ENCODE measurements around the gene SUN2.

DNA sequence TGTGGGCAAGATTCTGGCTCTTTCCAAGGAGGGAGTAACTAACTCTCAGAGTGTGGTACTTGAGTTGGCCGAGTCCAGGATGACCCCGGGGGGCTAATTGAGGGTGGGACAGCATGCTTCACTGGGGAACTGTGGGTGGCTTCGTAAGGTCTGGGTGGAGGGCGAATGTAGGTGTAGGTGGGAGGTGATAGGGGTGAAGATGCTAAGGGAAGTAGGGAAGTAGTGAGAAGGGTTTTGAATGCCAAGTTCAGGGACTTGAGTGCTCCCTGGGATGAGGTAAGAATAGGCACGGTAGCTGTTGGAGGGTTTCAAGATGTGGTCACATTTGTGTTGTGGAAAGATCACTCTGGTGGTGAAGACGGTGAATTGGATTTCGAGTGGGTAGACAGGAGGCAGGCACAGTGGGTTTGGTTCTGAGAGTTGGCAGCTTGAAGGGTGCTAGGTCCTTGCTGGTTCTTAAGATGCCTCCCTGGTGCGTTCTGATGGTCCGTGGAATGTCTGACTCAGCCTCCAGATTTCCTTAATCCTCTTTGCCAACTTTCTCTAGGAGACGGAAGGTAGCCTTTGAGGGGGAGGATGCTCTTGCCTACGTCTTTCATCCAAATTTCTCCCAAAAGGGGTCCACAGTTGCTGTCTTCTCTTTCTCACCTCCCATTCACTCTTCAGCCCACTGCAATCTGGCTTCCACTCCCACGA, 40.6 kb upstream of the SUN2 start:
- TF ChIP-seq POLR2A (IDR thresholded peaks at IDR 0.05): no peak
- TF ChIP-seq, protein P1, sequence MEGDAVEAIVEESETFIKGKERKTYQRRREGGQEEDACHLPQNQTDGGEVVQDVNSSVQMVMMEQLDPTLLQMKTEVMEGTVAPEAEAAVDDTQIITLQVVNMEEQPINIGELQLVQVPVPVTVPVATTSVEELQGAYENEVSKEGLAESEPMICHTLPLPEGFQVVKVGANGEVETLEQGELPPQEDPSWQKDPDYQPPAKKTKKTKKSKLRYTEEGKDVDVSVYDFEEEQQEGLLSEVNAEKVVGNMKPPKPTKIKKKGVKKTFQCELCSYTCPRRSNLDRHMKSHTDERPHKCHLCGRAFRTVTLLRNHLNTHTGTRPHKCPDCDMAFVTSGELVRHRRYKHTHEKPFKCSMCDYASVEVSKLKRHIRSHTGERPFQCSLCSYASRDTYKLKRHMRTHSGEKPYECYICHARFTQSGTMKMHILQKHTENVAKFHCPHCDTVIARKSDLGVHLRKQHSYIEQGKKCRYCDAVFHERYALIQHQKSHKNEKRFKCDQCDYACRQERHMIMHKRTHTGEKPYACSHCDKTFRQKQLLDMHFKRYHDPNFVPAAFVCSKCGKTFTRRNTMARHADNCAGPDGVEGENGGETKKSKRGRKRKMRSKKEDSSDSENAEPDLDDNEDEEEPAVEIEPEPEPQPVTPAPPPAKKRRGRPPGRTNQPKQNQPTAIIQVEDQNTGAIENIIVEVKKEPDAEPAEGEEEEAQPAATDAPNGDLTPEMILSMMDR (IDR thresholded peaks at IDR 0.05): no peak
